Spleen (tissue), 7 donors: ENCODE measurements around the gene PDE1C.
A peak's percentile ranks its signal among the peaks of the same experiment; 100 is the strongest.

Source experiments
- CTCF ChIP-seq, 11 experiments: fragments of 200-600 bp in 7 of 11; fragments of 450-650 bp in 4 of 11; sonication (generic) in 4 of 11; IDR thresholded peaks in 8 of 11; conservative IDR thresholded peaks in 3 of 11; 1 replicate in 7 of 11; 2 replicates in 4 of 11; pipeline versions ENCODE4 v1.4.0 to v1.8.0; 2016 to 2021; ENCODE audit warnings: antibody characterized with exemption in 11 of 11, inconsistent platforms in 4 of 11, mild to moderate bottlenecking in 1 of 11
- POLR2A ChIP-seq, 3 donors: fragments of 450-650 bp; IDR thresholded peaks; one replicate each; pipeline ENCODE4 v1.5.1; 2017; ENCODE audit warnings: antibody characterized with exemption in 3 of 3, mild to moderate bottlenecking in 1 of 3
- POLR2AphosphoS5 ChIP-seq, 3 donors: sonication (generic); formaldehyde crosslinking; IDR thresholded peaks; one replicate each; pipeline ENCODE4 v1.5.1; 2017; ENCODE audit warnings: antibody characterized with exemption in 3 of 3
- donor health status: DM: no; HTN: no; CAD: no; lungs with moderate emphysema.
- donor health status: DM: no; HTN: no; CAD: no.
- donor health status: DM: no; HTN: no; CAD: no.

DNA sequence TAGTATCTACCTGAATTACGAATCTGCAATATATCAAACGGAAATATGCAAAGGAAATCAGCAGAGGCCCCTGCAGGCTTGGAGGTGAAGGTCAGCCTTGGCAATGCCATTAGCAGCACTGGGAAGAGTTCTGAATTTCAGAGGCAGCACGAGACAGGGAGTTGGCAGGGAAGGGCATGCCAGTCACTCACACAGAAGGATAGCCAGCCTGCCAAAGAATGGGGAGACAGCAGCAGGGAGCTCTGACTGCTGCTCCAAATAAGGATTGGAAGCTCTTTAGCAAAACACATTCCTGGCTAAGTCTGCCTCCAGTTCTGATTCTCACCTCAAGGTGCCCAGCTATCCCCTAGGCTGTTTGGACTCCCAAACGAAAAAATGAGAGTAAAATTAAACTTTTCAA, 188.0 kb downstream of the PDE1C start:
- no peak for TF ChIP-seq CTCF (IDR thresholded peaks at IDR 0.05 in 8 of 11, conservative IDR thresholded peaks at IDR 0.05 in 3 of 11)
- TF ChIP-seq POLR2A (IDR thresholded peaks at IDR 0.05), result no peak
- peak in 1 of 3 donors; percentile 20 for TF ChIP-seq POLR2AphosphoS5 (IDR thresholded peaks at IDR 0.05)
